ENCODE data around the gene ZNF189.

- TF ChIP-seq CTCF (IDR thresholded peaks at IDR 0.05; ENCODE audit: low read length) = no peak
- no peak for TF ChIP-seq EZH2phosphoT487 (IDR thresholded peaks at IDR 0.05; ENCODE audit: low read length)
- TF ChIP-seq EZH2 (optimal IDR thresholded peaks at IDR 0.05; ENCODE audit: low read depth, low read length) = no peak
Measured at GRCh38 chr9:101417977-101418376, 19.3 kb downstream of the ZNF189 start.

Data from MM.1S (cell line).